HEK293 (cell line): ENCODE results near the gene ENO2.

ENCODE experiments used
- AEBP2 ChIP-seq: fragments of 450-650 bp; formaldehyde crosslinking; IDR thresholded peaks from 2 replicates; pipeline ENCODE4 v1.5.1; 2016; ENCODE audit warnings: missing biosample characterization, missing genetic modification characterization, borderline replicate concordance
- EGR2 ChIP-seq: fragments of 450-650 bp; formaldehyde crosslinking; IDR thresholded peaks from 2 replicates; pipeline ENCODE4 v1.5.1; 2016; ENCODE audit warnings: low read depth, missing biosample characterization, missing genetic modification characterization
- GLI4 ChIP-seq: fragments of 450-650 bp; formaldehyde crosslinking; IDR thresholded peaks from 2 replicates; pipeline ENCODE4 v1.5.1; 2016; ENCODE audit warnings: missing biosample characterization, missing genetic modification characterization
- HOXA7 ChIP-seq: sonication (generic); formaldehyde crosslinking; IDR thresholded peaks from 2 replicates; pipeline ENCODE4 v1.8.1; 2022; ENCODE audit warnings: missing genetic modification reagents, borderline replicate concordance
- KLF10 ChIP-seq: fragments of 450-650 bp; IDR thresholded peaks from 2 replicates; pipeline ENCODE4 v1.5.1; 2018; ENCODE audit warnings: missing biosample characterization, mild to moderate bottlenecking, missing genetic modification characterization
- MEIS1 ChIP-seq: sonication (generic); formaldehyde crosslinking; IDR thresholded peaks from 2 replicates; pipeline ENCODE4 v1.8.1; 2022; ENCODE audit warnings: missing genetic modification reagents, mild to moderate bottlenecking, borderline replicate concordance
- SP7 ChIP-seq: fragments of 450-650 bp; formaldehyde crosslinking; IDR thresholded peaks from 2 replicates; pipeline ENCODE4 v1.5.1; 2016; ENCODE audit warnings: missing biosample characterization, missing genetic modification characterization
- ZBTB48 ChIP-seq: fragments of 450-650 bp; formaldehyde crosslinking; IDR thresholded peaks from 2 replicates; pipeline ENCODE4 v1.5.1; 2016; ENCODE audit warnings: missing biosample characterization, missing genetic modification characterization
- ZIC2 ChIP-seq: fragments of 450-650 bp; formaldehyde crosslinking; IDR thresholded peaks from 2 replicates; pipeline ENCODE4 v1.5.1; 2016; ENCODE audit warnings: missing biosample characterization, missing genetic modification characterization
- ZNF121 ChIP-seq: fragments of 450-650 bp; formaldehyde crosslinking; IDR thresholded peaks from 2 replicates; pipeline ENCODE4 v1.5.1; 2016; ENCODE audit warnings: missing biosample characterization, missing genetic modification characterization
- ZNF175 ChIP-seq: fragments of 450-650 bp; formaldehyde crosslinking; IDR thresholded peaks from 2 replicates; pipeline ENCODE4 v1.5.1; 2016; ENCODE audit warnings: missing biosample characterization, missing genetic modification characterization
- ZNF223 ChIP-seq: fragments of 450-650 bp; formaldehyde crosslinking; IDR thresholded peaks from 2 replicates; pipeline ENCODE4 v1.5.1; 2016; ENCODE audit warnings: missing biosample characterization, missing genetic modification characterization
- ZNF239 ChIP-seq: fragments of 450-650 bp; formaldehyde crosslinking; IDR thresholded peaks from 2 replicates; pipeline ENCODE4 v1.5.1; 2016; ENCODE audit warnings: missing biosample characterization, missing genetic modification characterization
- ZNF248 ChIP-seq: fragments of 450-650 bp; formaldehyde crosslinking; IDR thresholded peaks from 2 replicates; pipeline ENCODE4 v1.5.1; 2017; ENCODE audit warnings: missing biosample characterization, missing genetic modification characterization
- ZNF274 ChIP-seq, 2 experiments: fragments of 200-500 bp in 1 of 2; fragments of 450-650 bp in 1 of 2; sonication (Bioruptor generic) in 1 of 2; formaldehyde crosslinking in 1 of 2; IDR thresholded peaks; 2 replicates each; pipeline versions ENCODE4 v1.5.1 to v1.6.1; 2014 to 2016; ENCODE audit warnings: borderline replicate concordance in 1 of 2, inconsistent platforms in 1 of 2, low read length in 1 of 2, missing biosample characterization in 1 of 2, missing genetic modification characterization in 1 of 2
- ZNF394 ChIP-seq: fragments of 450-650 bp; formaldehyde crosslinking; IDR thresholded peaks from 2 replicates; pipeline ENCODE4 v1.5.1; 2016; ENCODE audit warnings: missing biosample characterization, missing genetic modification characterization, mild to moderate bottlenecking, moderate library complexity, borderline replicate concordance
- ZNF416 ChIP-seq: fragments of 450-650 bp; formaldehyde crosslinking; IDR thresholded peaks from 2 replicates; pipeline ENCODE4 v1.5.1; 2016; ENCODE audit warnings: missing biosample characterization, missing genetic modification characterization
- ZNF501 ChIP-seq: fragments of 450-650 bp; formaldehyde crosslinking; IDR thresholded peaks from 2 replicates; pipeline ENCODE4 v1.5.1; 2016; ENCODE audit warnings: missing biosample characterization, missing genetic modification characterization
- ZNF510 ChIP-seq: fragments of 450-650 bp; formaldehyde crosslinking; IDR thresholded peaks from 2 replicates; pipeline ENCODE4 v1.5.1; 2018; ENCODE audit warnings: mild to moderate bottlenecking, missing genetic modification characterization, missing biosample characterization; ENCODE audit not compliant: insufficient replicate concordance
- ZNF530 ChIP-seq: fragments of 450-650 bp; formaldehyde crosslinking; IDR thresholded peaks from 2 replicates; pipeline ENCODE4 v1.5.1; 2016; ENCODE audit warnings: low read depth, missing biosample characterization, missing genetic modification characterization
- ZNF561 ChIP-seq: fragments of 450-650 bp; IDR thresholded peaks from 2 replicates; pipeline ENCODE4 v1.5.1; 2018; ENCODE audit warnings: missing biosample characterization, missing genetic modification characterization, borderline replicate concordance
- ZNF571 ChIP-seq: fragments of 450-650 bp; formaldehyde crosslinking; IDR thresholded peaks from 2 replicates; pipeline ENCODE4 v1.5.0; 2017; ENCODE audit warnings: missing biosample characterization, missing genetic modification characterization
- ZNF585B ChIP-seq: fragments of 450-650 bp; formaldehyde crosslinking; IDR thresholded peaks from 2 replicates; pipeline ENCODE4 v1.5.1; 2016; ENCODE audit warnings: missing biosample characterization, missing genetic modification characterization
- ZNF645 ChIP-seq: fragments of 450-650 bp; formaldehyde crosslinking; IDR thresholded peaks from 2 replicates; pipeline ENCODE4; 2016; ENCODE audit warnings: missing biosample characterization, missing genetic modification characterization
- ZNF768 ChIP-seq: fragments of 450-650 bp; formaldehyde crosslinking; IDR thresholded peaks from 2 replicates; pipeline ENCODE4 v1.5.1; 2018; ENCODE audit warnings: missing biosample characterization, mild to moderate bottlenecking, missing genetic modification characterization
- ZNF837 ChIP-seq: fragments of 450-650 bp; formaldehyde crosslinking; IDR thresholded peaks from 2 replicates; pipeline ENCODE4 v1.5.1; 2016; ENCODE audit warnings: missing biosample characterization, missing genetic modification characterization
- ZXDB ChIP-seq: fragments of 450-650 bp; formaldehyde crosslinking; IDR thresholded peaks from 2 replicates; pipeline ENCODE4 v1.5.1; 2016; ENCODE audit warnings: missing biosample characterization, missing genetic modification characterization
- TF ChIP-seq, protein P1 (sequence below): fragments of 450-650 bp; IDR thresholded peaks from 2 replicates; pipeline ENCODE4 v1.5.1; 2018; ENCODE audit warnings: missing biosample characterization, mild to moderate bottlenecking, missing genetic modification characterization
- TF ChIP-seq, protein P2 (sequence below): fragments of 450-650 bp; formaldehyde crosslinking; IDR thresholded peaks from 2 replicates; pipeline ENCODE4 v1.5.1; 2016; ENCODE audit warnings: missing biosample characterization, missing genetic modification characterization
- TF ChIP-seq, protein P3 (sequence below): sonication (generic); formaldehyde crosslinking; IDR thresholded peaks from 2 replicates; pipeline ENCODE4 v1.8.1; 2022; ENCODE audit warnings: mild to moderate bottlenecking, moderate library complexity, missing genetic modification reagents

The ENO2 gene

GRCh38 chr12:6867413-6868210 is 46.8 kb upstream of the ENO2 start, which contains the start of gene TPI1 (continued):
- TF ChIP-seq, protein P1, sequence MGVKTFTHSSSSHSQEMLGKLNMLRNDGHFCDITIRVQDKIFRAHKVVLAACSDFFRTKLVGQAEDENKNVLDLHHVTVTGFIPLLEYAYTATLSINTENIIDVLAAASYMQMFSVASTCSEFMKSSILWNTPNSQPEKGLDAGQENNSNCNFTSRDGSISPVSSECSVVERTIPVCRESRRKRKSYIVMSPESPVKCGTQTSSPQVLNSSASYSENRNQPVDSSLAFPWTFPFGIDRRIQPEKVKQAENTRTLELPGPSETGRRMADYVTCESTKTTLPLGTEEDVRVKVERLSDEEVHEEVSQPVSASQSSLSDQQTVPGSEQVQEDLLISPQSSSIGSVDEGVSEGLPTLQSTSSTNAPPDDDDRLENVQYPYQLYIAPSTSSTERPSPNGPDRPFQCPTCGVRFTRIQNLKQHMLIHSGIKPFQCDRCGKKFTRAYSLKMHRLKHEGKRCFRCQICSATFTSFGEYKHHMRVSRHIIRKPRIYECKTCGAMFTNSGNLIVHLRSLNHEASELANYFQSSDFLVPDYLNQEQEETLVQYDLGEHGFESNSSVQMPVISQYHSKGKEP (tag by site-specific recombination), result no peak
- TF ChIP-seq ZNF571 (tag by site-specific recombination) (no peak), KLF10 (peak; percentile 65), ZNF394 (no peak), ZNF239 (tag by site-specific recombination) (peak; percentile 34; the same call in 1 of the 2 replicates), ZNF768 (tag by site-specific recombination) (peak; percentile 8; the same call in 1 of the 2 replicates), ZNF274 (IDR thresholded peaks at IDR 0.05; ENCODE audit: low read length) (no peak), ZNF274 (tag by site-specific recombination; IDR thresholded peaks at IDR 0.05; ENCODE audit: borderline replicate concordance) (no peak), ZNF121 (tag by site-specific recombination) (0 out of 2 replicates have a peak, but pooled peaks have one; percentile 26), ZNF501 (tag by site-specific recombination) (no peak), ZNF223 (no peak), ZBTB48 (tag by site-specific recombination) (peak; percentile 91), SP7 (tag by site-specific recombination) (peak; percentile 48; the same call in 1 of the 2 replicates), ZNF645 (no peak), ZNF530 (tag by site-specific recombination) (no peak), ZNF416 (tag by site-specific recombination) (no peak), ZNF175 (tag by site-specific recombination) (no peak), ZNF561 (tag by site-specific recombination) (peak; percentile 82), ZNF585B (tag by site-specific recombination) (0 out of 2 replicates have a peak, but pooled peaks have one; percentile 28), AEBP2 (tag by site-specific recombination) (no peak), GLI4 (tag by site-specific recombination) (no peak), MEIS1 (CRISPR knock-in tag) (no peak), EGR2 (tag by site-specific recombination) (peak; percentile 68; the same call in 1 of the 2 replicates), ZIC2 (tag by site-specific recombination) (peak; percentile 52), ZNF837 (tag by site-specific recombination) (no peak), ZNF248 (tag by site-specific recombination) (no peak), ZXDB (tag by site-specific recombination) (peak; percentile 57; the same call in 1 of the 2 replicates), HOXA7 (no peak), ZNF510 (tag by site-specific recombination) (no peak)
- TF ChIP-seq, protein P2, sequence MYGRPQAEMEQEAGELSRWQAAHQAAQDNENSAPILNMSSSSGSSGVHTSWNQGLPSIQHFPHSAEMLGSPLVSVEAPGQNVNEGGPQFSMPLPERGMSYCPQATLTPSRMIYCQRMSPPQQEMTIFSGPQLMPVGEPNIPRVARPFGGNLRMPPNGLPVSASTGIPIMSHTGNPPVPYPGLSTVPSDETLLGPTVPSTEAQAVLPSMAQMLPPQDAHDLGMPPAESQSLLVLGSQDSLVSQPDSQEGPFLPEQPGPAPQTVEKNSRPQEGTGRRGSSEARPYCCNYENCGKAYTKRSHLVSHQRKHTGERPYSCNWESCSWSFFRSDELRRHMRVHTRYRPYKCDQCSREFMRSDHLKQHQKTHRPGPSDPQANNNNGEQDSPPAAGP (tag by site-specific recombination), result 0 out of 2 replicates have a peak, but pooled peaks have one; percentile 50
- TF ChIP-seq, protein P3, sequence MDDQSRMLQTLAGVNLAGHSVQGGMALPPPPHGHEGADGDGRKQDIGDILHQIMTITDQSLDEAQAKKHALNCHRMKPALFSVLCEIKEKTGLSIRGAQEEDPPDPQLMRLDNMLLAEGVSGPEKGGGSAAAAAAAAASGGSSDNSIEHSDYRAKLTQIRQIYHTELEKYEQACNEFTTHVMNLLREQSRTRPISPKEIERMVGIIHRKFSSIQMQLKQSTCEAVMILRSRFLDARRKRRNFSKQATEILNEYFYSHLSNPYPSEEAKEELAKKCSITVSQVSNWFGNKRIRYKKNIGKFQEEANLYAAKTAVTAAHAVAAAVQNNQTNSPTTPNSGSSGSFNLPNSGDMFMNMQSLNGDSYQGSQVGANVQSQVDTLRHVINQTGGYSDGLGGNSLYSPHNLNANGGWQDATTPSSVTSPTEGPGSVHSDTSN (CRISPR knock-in tag), result no peak
